ENCODE results near the gene TMED4. TPM values are rescaled to one million over a fixed set of nuclear protein-coding genes. Genes with fewer than 3 reads are reported as not detected.

TMED4 gene
- total and polyA plus RNA-seq, 2 donors (not counting 3 experiments of a cell fraction or from before 2014, with no cell fraction given): 63.4 to 89.7 TPM

GRCh38 chr7:44541028-44541869 lies 40.8 kb downstream of the TMED4 start, which contains the start of gene NPC1L1:
Gene NPC1L1 (minus strand): TSS chr7:44541330. CDS start chr7:44541259, 71 bp downstream.
- Histone ChIP-seq H3K9ac (replicated peaks; ENCODE audit: extremely low read depth, insufficient read depth, low read length) (no peak within 1 kb of the TSS), H3K27me3 (ENCODE audit: control insufficient read depth in 2 of 2, insufficient read depth in 2 of 2, low read length in 2 of 2) (no peaks in the 10 kb centered on the region), H3K4me2 (ENCODE audit: insufficient read depth, low read length) (no peak within 1 kb of the TSS), H3K4me1 (ENCODE audit: control insufficient read depth, extremely low read depth, insufficient read depth, low read length) (no peaks in the 10 kb centered on the region), H3K36me3 (ENCODE audit: control insufficient read depth in 2 of 2, extremely low read depth in 1 of 2, insufficient read depth in 2 of 2, low read length in 2 of 2) (no peaks in the 10 kb centered on the region), H3K79me2 (ENCODE audit: control insufficient read depth, insufficient read depth, low read length) (no peaks in the 10 kb centered on the region), H3K27ac (ENCODE audit: insufficient read depth, low read depth, low read length) (no peak within 1 kb of the TSS), H3K9me1 (replicated peaks; ENCODE audit: control insufficient read depth, extremely low read depth, insufficient read depth, low read length) (no peaks in the 10 kb centered on the region), H3K9me3 (replicated peaks; ENCODE audit: control insufficient read depth, insufficient read depth, low read length) (no peaks in the 10 kb centered on the region), H2AFZ (ENCODE audit: low read depth, low read length) (no peak within 1 kb of the TSS), H3K4me3 (replicated peaks in 1 of 3; ENCODE audit: insufficient read depth in 1 of 3, low read depth in 1 of 3, low read length in 3 of 3) (no peak within 1 kb of the TSS), H4K20me1 (replicated peaks; ENCODE audit: control insufficient read depth, extremely low read depth, insufficient read depth, low read length) (no peaks in the 10 kb centered on the region)
- intact Hi-C loops (cut with micrococcal nuclease): no loop called here
- no TSS peak for BruUV-seq (replicated peaks)
- ChIA-PET POLR2A (no interaction called here), CTCF (no interaction called here)
- TF ChIP-seq MYC (IDR thresholded peaks at IDR 0.05; ENCODE audit: low read depth, low read length) (no peak), POLR2AphosphoS5 (IDR thresholded peaks at IDR 0.05; ENCODE audit: insufficient read depth, low read depth, low read length) (no peak), EZH2 (IDR thresholded peaks at IDR 0.05; ENCODE audit: borderline replicate concordance, low read depth, low read length, severe bottlenecking) (no peak), FOS (IDR thresholded peaks at IDR 0.05; ENCODE audit: borderline replicate concordance, insufficient read depth, low read length) (no peak), POLR2A (IDR thresholded peaks at IDR 0.05; ENCODE audit: low read depth, low read length) (no peak), CTCF (IDR thresholded peaks at IDR 0.05; ENCODE audit: extremely low read depth in 1 of 2, insufficient read depth in 1 of 2, low read depth in 1 of 2, low read length in 2 of 2) (no peak), MAX (IDR thresholded peaks at IDR 0.05; ENCODE audit: insufficient read depth, insufficient read length) (no peak), GATA2 (IDR thresholded peaks at IDR 0.05; ENCODE audit: insufficient read depth, insufficient read length, low read depth, low read length) (no peak), JUN (IDR thresholded peaks at IDR 0.05; ENCODE audit: borderline replicate concordance, insufficient read depth, insufficient read length, low read depth) (no peak)
- no peak for DNase-seq (ENCODE audit: low read depth, low spot score)
- no peak for FAIRE-seq
- dilution Hi-C loops (cut with MboI; ENCODE audit: extremely low pct_ligation_motif_present, low sequenced_read_pairs): no loop called here
